GM12878 (cell line): Measurements from ENCODE around the gene CFLAR. TPM values are rescaled to one million over a fixed set of nuclear protein-coding genes. Genes with fewer than 3 reads are reported as not detected.

Experiments
- ATF3 ChIP-seq: IDR thresholded peaks from 2 replicates; pipeline ENCODE4 v1.6.1; 2011; ENCODE audit warnings: low read depth, mild to moderate bottlenecking, low read length, moderate library complexity, borderline replicate concordance; ENCODE audit errors: extremely low read depth
- BCL3 ChIP-seq: IDR thresholded peaks from 2 replicates; pipeline ENCODE4 v1.6.1; 2011; ENCODE audit warnings: borderline replicate concordance, low read depth, mild to moderate bottlenecking, moderate library complexity, low read length; ENCODE audit not compliant: insufficient read depth, poor library complexity, severe bottlenecking
- CBX5 ChIP-seq: sonication (generic); IDR thresholded peaks from 2 replicates; pipeline ENCODE4 v1.6.1; 2016; ENCODE audit warnings: low read depth, moderate library complexity, mild to moderate bottlenecking, inconsistent platforms
- CREM ChIP-seq: IDR thresholded peaks from 2 replicates; pipeline ENCODE4 v1.6.1; 2014; ENCODE audit warnings: antibody characterized with exemption, low read depth
- EZH2 ChIP-seq: IDR thresholded peaks from 2 replicates; pipeline ENCODE4 v1.6.1; 2012; ENCODE audit warnings: low read depth, mild to moderate bottlenecking, control low read depth, inconsistent platforms, low read length, borderline replicate concordance; ENCODE audit not compliant: control insufficient read depth
- HDAC2 ChIP-seq: fragments of 200-600 bp; sonication (generic); IDR thresholded peaks from 2 replicates; pipeline ENCODE4 v1.6.1; 2017
- HDAC6 ChIP-seq: fragments of 200-600 bp; sonication (generic); IDR thresholded peaks from one replicate; pipeline ENCODE4 v1.8.0; 2017; ENCODE audit warnings: antibody characterized with exemption; ENCODE audit not compliant: unreplicated experiment
- KAT2A ChIP-seq: conservative IDR thresholded peaks from 2 replicates; pipeline ENCODE4 v1.6.1; 2011; ENCODE audit warnings: low read depth, low read length; ENCODE audit not compliant: control insufficient read depth
- LARP7 ChIP-seq: fragments of 450-650 bp; IDR thresholded peaks from 2 replicates; pipeline ENCODE4 v1.6.1; 2017; ENCODE audit warnings: mild to moderate bottlenecking
- MTA3 ChIP-seq: IDR thresholded peaks from 2 replicates; pipeline ENCODE4 v1.6.1; 2012; ENCODE audit warnings: low read length, inconsistent platforms, borderline replicate concordance
- NR2F1 ChIP-seq: fragments of 450-650 bp; conservative IDR thresholded peaks from 2 replicates; pipeline ENCODE4 v1.6.1; 2017; ENCODE audit warnings: mild to moderate bottlenecking
- PML ChIP-seq: IDR thresholded peaks from 2 replicates; pipeline ENCODE4 v1.6.1; 2012; ENCODE audit warnings: low read length, inconsistent platforms
- RB1 ChIP-seq: fragments of 450-650 bp; formaldehyde crosslinking; IDR thresholded peaks from 2 replicates; pipeline ENCODE4 v1.6.1; 2017; ENCODE audit warnings: mild to moderate bottlenecking, borderline replicate concordance
- RCOR1 ChIP-seq: conservative IDR thresholded peaks from 2 replicates; pipeline ENCODE4 v1.6.1; 2012; ENCODE audit warnings: low read depth, low read length, improper control_type of control experiment
- RELB ChIP-seq: fragments of 450-650 bp; IDR thresholded peaks from 2 replicates; pipeline ENCODE4 v1.6.1; 2017; ENCODE audit warnings: low read depth, mild to moderate bottlenecking, moderate library complexity
- SIX5 ChIP-seq: IDR thresholded peaks from 2 replicates; pipeline ENCODE4 v1.6.1; 2011; ENCODE audit warnings: mild to moderate bottlenecking, low read depth, low read length, moderate library complexity; ENCODE audit not compliant: severe bottlenecking
- SPI1 ChIP-seq: IDR thresholded peaks from 2 replicates; pipeline ENCODE4 v1.6.1; 2011; ENCODE audit warnings: low read depth, mild to moderate bottlenecking, low read length, moderate library complexity, borderline replicate concordance; ENCODE audit not compliant: insufficient read depth
- SRF ChIP-seq, 2 experiments: IDR thresholded peaks; 2 replicates each; pipeline ENCODE4 v1.6.1; 2011; ENCODE audit warnings: low read depth in 2 of 2, low read length in 2 of 2, mild to moderate bottlenecking in 1 of 2, moderate library complexity in 1 of 2
- STAT3 ChIP-seq: IDR thresholded peaks from 2 replicates; pipeline ENCODE4 v1.6.1; 2011; ENCODE audit warnings: low read depth, low read length, improper control_type of control experiment
- ZBTB4 ChIP-seq: fragments of 450-650 bp; formaldehyde crosslinking; IDR thresholded peaks from 2 replicates; pipeline ENCODE4 v1.4.0; 2022; ENCODE audit warnings: mild to moderate bottlenecking, moderate library complexity
- ZNF217 ChIP-seq: fragments of 450-650 bp; IDR thresholded peaks from 2 replicates; pipeline ENCODE4 v1.6.1; 2017; ENCODE audit warnings: antibody characterized with exemption, mild to moderate bottlenecking
- ZNF622 ChIP-seq: fragments of 450-650 bp; IDR thresholded peaks from 2 replicates; pipeline ENCODE4 v1.6.1; 2017; ENCODE audit warnings: mild to moderate bottlenecking, inconsistent platforms
- polyA plus RNA-seq, 11 experiments: library from polyadenylated mRNA; depleted of rRNA in 4 of 11; unstranded in 6 of 11; stranded (reverse) in 5 of 11; fragments of >200 nt; fragmentation: Nextera tagmentation in 4 of 11; fragmentation: Illumina TruSeq in 1 of 11; extraction: Ambion mirVana in 4 of 11; extraction: Trizol in 1 of 11; gene quantifications; 1 replicate in 1 of 11; 2 replicates in 10 of 11; pipeline versions ENCODE4 v1.2.1 to v1.2.3, GENCODE V29; 2011 to 2016; ENCODE audit warnings: inconsistent platforms in 2 of 11, missing spikeins in 2 of 11, low read depth in 1 of 11
- total RNA-seq, 4 experiments: library from RNA; depleted of rRNA in 3 of 4; stranded (reverse); fragments of >200 nt in 3 of 4; fragmentation: Illumina TruSeq in 1 of 4; extraction: Trizol in 1 of 4; gene quantifications; 2 replicates each; pipeline versions ENCODE4 v1.2.1 to v1.2.3, GENCODE V29; 2013 to 2021

CFLAR gene
- total and polyA plus RNA-seq, 10 of the 15 experiments (the other 5 are each of a cell fraction or from before 2014, with no cell fraction given) = 80.6 to 181 (median 101) TPM

- TF ChIP-seq KAT2A = no peak
- TF ChIP-seq LARP7 = peak; percentile 31; the same call in 1 of the 2 replicates
- no peak for TF ChIP-seq MTA3
- TF ChIP-seq ZNF622 = no peak
- TF ChIP-seq STAT3 = no peak
- TF ChIP-seq ATF3 = no peak
- TF ChIP-seq BCL3 = no peak
- no peak for TF ChIP-seq HDAC2
- no peak for TF ChIP-seq CBX5
- TF ChIP-seq SIX5 = no peak
- peak; percentile 97 for TF ChIP-seq NR2F1
- no peak for TF ChIP-seq EZH2
- no peak for TF ChIP-seq RCOR1
- no peak for TF ChIP-seq HDAC6
- peak; percentile 79; the same call in 1 of the 2 replicates for TF ChIP-seq ZNF217
- TF ChIP-seq PML = no peak
- TF ChIP-seq SPI1 = no peak
- peak; percentile 94 for TF ChIP-seq RELB
- TF ChIP-seq CREM = peak; percentile 83
- no peak for TF ChIP-seq ZBTB4
- TF ChIP-seq RB1 = peak; percentile 55; the same call in 1 of the 2 replicates
- TF ChIP-seq SRF (IDR thresholded peaks at IDR 0.05; ENCODE audit: low read depth in 2 of 2, low read length in 2 of 2) = no peak
These were observed 2.4 kb downstream of the CFLAR start (continued) for GRCh38 chr2:201118121-201118960.
